GM18870 (cell line): ENCODE measurements around the gene PLA2G4D.

Experiments
- ATAC-seq: cut with Tn5 transposase; IDR thresholded peaks from one replicate; pipeline ENCODE4 v1.9.1; 2021; ENCODE audit warnings: moderate library complexity; ENCODE audit not compliant: unreplicated experiment

The PLA2G4D gene

DNA sequence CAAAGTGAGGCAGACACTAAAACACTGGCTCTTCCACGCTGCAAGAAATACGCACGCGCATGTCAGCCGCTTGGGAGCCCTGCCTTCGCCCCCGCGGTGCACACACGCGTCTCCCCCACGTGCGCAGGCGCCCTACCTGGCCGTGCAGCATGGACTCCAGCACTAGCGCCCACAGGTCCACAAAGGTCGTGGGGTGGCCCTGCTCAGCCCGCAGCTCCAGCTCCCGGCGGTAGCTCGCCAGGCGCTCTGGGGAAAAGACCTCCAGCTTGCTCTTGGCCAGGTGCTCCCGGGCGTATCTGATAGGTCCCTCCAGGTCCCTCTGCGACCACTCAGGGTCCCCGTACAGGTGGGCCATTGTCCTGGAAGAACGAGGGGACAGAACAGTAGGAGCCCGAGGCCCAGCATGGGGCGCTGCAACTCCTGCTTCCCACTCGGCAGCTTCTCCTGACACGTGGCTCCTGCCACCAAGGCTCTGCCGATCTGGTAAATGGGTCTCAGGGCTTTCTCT lies 14.9 kb downstream of the PLA2G4D start:
- no peak for ATAC-seq

DNA sequence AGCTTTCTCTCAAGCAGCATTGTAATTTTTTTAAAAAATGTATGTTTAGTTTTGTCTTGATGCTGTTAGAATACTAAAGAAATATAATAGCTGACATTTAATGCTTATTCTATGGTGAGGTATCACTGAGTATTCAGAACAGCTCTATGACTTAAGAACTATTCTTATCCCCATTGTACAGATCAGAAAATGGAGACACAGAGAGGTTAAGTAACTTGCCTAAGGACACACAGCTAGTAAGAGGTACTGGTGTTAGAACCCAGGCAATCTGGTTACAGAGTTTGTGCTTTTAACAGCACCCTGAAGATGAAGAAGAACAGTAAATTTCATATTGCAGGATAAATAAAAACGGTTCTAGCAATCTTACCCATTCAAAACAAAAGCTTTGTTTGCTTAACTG lies 15.5 kb downstream of the PLA2G4D start:
- ATAC-seq: no peak

DNA sequence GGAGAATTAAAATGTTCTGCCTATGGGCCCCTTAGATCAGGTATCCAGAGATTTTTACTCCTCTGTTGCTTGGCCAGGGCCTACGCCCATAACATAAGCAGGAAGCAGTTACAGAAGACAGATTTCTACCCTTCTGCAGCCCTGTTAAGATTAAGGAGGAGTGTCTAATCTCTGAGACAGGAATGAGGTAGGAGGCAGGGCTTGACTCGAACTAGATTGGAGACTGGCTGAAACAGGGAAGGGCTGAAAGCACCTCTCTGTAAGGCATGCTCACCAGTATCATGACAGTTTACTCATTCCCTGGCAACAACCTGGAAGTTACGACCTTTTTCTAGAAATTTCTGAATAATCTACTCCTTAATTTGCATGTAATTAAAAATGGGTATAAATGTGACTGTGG lies 16.7 kb downstream of the PLA2G4D start:
- no peak for ATAC-seq

DNA sequence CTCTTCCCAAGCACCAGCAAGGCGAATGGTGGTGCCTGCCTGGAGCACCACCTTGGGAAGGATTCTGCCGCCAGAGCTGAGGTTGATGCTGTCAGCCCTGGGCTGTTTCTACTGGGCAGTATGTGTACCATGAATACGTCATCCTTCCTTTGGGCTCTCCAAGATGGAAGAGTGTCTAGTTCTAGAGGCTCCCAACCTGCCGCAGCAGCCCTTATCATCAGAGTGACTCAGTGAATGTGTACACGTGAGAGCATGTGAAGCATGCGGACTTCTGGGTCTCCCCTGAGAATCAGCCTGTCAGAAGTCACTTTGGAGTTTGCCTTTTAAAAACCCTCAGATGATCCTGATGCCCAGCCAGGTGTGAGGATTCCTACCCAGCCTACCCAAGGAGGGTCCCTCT lies 20.9 kb downstream of the PLA2G4D start:
- no peak for ATAC-seq

DNA sequence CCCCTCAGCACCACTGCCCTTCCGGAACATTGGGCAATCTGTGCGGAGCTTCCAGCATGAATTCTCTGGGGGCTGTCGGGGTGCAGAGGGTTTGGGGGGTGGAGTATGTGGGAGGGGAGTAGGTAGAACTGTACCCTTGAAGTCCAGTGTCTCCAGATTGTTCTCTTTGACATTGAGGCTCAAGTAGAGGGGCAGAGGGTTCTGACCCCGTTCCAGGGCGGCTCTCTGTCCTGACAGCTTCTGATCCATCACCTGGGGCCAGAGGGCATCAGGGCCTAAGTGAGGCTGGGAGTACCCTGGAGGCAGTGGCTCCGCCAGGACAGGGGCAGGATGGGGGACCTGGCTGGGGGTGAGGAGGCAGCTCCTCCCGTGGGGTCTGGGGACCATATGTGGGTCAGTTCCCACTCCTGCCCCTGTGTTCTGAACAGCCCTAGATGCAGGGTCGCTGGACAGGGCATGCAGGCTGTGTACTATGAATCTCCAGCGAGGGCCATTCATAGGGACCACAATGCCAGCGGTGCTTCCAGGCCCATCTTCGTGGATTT lies 22.1 kb downstream of the PLA2G4D start:
- ATAC-seq: no peak

DNA sequence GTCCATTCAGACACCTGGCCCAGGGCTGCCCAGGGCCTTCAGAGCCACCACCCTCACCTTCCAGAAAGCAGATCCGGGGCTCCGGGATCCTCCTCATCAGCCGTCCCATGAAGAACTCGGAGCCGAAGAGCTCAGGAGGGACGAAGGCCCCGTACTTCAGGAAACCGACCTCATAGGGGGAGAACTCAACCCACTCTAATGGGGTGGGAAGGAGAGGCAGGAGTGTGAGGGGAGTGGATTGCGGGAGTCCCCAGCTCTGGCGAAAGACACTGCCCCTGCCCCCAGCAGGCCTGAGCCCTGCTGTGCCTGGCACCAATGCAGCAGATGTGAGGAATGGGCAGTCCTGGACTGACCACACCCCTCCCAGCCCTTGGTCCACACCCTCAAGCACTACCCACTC lies 22.6 kb downstream of the PLA2G4D start:
- no peak for ATAC-seq

DNA sequence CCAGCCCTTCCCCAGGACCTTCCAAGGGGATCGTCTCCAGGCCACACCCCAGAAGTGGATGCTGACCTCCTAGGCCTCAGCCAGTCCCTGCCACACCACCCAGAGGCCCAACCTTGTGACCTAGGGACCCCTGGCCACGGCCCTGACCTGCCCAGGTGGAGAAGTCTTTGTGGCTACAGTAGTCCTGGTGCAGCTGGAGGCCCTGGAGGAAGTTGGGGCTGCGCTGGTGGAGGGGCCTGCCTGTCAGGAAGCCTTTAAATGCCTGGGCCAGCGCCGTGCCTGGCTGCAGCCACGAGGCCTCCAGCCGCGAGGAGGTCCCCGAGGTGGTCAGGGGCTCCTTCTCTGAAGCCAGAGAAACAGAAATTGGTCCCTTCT lies 23.4 kb downstream of the PLA2G4D start:
- no peak for ATAC-seq

DNA sequence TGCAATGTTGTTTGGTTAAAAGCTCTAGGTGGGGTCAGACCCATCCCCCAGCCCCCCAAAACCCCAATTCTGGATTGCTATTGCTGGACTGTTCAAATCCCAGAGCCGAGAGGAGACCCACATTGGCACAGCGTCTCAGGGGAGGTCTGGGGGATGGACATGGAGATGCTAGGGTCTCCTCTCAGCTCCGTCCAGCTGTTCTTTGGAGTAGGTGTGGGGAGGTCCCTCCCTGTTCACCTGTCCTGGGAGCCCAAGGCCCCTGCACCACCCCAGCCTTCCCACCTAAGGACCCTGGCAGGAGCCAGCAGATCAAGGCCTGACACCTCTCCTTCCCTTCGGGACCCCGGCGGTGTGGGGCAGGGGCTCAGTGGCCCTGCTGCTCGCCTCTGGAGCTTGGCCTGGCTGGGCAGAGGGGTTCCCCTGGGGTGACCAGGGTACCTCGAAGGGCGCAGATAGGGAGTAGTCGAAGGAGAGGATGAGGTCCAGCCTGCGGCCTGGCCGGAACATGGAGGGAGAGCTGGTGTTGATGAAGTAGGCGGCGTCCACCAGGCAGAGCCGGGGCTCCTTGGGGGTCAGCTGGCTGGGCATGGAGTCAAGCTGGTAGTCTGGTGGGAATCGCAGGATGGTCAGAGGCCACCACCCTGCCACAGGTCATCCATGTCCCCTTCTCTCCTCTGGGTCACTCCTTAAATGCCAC lies 23.9 kb downstream of the PLA2G4D start:
- ATAC-seq: no peak

DNA sequence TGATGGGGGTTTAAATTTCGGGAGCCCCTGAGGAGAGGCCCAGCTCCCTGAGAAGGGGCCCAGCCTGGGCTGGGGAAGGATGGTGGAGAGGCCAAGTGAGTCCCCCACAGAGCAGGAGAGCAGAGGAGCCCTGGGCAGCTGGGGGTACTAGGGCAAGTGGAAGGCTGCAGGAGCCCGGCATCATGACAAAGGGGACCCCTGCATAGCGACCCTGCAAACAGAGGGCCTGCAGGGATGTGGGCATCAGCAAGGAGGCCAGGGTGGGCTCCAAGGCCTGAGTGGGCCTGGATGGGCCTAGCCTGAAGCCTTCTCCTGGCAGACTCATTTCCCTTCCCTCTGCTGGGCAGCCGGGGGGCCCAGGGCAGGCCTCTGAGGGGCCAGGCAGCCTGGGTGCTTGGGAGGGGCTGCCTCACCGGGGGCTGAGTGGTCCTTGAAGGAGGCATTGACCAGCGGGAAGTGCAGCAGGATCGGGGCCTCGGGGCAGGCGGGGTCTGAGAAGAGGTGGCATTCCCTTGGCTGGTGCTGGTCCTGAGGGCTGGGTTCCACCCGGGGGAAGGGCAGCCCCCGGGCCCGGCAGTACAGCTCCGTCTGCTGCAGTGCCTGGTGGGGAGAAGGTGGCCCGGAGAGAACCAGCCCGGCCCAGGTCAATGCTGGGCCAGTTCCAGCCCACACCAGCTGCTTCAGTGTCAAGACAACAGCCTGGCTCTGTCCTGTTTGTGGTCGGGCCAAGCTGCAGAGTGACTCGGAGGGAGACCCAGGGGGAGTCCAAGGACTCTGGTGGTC lies 24.7 kb downstream of the PLA2G4D start:
- no peak for ATAC-seq

DNA sequence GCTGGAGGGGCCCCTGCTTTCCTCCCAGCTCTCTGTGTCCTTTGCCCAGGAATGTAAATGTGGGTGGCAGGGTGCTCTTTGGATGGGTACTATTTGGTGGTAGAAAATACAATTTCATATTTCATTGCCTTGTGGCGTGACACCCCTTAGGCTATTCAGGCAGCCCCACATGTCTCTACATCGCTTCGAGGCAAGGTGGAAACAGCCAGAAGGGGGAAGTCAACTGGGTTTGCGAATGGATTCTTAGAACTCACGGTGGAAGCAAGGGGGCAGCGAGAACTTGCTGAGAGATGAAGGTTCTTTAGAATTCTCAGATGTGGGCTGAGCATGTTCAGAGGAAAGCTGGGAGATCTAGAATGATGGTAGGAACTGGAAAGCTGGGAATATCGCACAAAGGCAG lies 25.3 kb downstream of the PLA2G4D start:
- ATAC-seq: no peak

DNA sequence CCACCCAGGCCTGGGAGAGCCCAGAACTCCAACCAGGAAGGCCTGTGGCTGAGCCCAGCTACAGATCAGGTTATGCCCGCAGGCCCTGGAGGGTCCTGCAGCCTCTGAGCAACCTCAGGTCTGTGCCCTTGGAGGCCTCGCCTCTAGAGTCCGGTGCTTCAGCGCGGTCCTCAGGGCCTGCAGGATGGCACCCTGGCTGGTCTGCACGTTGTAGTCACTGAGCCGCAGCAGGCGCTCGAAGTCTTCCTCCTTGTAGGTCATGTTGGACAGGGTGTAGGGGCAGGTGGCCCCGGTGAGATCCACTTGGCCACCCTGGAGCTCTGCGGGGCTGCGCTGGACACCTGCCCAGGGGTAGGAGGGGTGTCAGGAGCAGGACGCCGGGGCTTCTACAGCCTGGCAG lies 25.8 kb downstream of the PLA2G4D start:
- no peak for ATAC-seq

DNA sequence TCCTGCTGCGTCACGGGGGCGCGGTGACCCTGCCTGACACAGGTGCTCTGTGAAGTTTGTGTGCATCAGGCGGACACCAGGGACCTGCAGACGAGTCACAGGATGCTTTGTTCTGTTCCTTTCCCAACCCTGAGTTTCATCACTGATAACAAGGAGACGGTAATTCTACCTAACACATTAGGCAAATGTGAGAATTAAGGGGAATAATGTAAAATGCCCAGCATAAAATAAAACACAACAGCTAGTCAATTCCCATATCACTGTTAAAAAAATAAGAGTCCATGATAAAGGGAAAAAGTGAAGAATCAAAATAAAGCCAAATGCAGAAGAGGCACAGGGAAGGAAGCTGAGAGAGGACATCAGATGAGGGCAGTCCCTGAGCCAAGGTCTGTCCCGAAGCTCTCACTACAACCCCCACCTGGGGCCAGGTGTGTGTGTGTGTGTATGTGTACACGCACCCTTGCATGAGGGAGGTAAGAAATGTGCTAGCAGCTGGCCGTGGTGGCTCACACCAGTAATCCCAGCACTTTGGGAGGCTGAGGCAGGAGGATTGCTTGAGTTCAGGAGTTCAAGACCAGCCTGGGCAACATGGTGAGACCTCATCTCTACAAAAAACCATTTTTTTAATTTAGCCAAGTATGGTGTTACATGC lies 27.5 kb downstream of the PLA2G4D start:
- no peak for ATAC-seq

DNA sequence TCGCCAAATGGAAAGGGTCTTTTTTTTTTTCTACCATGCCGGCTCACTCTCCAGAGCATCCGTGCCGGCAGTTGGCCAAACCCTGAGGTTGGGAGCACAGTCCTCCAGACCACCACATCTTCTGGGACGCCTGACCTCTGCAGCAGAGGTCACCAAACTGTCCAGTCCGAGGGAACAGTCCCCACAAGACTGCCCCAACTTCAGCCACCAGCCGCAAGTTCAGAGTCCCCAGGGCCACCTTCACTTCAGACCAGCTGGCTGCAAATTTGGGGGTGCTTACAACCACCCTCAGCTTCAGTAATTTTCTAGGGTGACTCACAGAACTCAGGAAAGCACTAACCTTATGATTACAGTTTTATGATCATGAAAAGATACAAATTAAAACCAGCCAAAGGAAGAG lies 28.9 kb downstream of the PLA2G4D start:
- ATAC-seq: no peak

DNA sequence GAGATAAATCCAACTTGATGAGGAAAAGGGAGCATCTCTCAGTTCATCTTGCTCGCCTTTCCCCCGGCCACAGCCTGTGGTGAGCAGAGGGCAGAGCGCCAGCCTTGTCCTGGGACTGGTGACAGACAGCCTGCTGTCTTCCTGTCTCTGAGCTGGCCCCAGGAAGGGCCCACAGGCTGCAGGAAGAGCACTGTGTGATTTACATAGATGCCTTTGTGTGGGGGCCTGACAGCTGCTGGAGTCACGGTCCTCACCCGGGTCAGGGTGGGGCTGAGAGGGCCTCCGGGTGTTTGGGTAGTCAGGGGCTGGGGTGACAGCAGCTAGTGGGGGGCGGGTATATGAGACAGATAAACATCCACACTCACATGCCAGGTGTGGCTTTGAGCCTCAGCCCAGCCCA lies 29.3 kb downstream of the PLA2G4D start:
- ATAC-seq: no peak

DNA sequence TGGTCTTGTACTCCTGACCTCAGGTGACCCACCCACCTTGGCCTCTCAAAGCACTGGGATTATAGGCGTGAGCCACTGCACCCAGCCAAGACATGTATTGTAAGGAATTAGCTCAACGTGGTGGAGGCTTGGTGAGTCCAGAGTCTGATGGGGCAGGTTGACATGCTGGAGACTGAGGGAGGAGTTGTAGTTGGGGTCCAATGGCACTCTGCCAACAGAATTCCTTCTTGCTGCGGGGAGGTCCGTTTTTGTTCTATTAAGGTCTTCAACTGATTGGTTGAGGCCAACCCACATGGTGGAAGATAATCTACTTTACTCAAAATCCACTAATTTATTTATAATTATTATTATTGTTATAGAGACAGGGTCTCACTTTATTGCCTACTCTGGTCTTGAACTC lies 30.1 kb downstream of the PLA2G4D start:
- no peak for ATAC-seq

DNA sequence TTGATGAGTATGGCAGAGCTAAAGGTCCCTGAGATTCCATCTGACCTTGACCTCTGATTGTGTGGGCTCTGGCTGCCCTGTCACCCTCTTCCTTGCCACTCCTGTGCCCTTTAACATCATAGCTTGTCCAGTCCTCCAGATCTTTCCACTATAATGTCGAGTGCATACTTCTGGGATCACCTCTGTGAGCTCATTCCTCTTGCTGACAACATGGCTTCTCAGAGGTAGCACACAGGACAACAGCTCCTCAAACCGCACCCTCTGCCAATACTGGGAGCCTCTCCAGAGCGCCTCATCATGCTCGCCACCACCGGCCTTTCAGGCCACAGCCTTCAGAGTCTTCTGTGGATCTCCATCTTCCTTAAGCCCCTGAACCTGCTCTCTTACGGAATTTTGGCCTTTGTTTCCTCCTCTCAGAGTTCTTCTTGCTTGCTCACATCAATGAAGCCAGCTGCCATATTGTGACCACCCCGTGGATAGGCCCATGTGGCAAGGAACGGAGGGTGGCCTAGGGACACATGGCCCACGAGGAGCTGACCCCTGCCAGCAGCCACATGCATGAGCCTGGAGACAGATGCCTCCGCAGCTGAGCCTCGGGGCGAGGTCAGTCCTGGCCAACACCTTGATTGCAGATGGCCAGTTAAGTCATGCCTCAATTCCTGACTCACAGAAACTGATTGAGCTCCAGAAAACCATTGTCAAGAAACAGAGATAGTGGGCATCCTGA lies 31.1 kb downstream of the PLA2G4D start:
- no peak for ATAC-seq

DNA sequence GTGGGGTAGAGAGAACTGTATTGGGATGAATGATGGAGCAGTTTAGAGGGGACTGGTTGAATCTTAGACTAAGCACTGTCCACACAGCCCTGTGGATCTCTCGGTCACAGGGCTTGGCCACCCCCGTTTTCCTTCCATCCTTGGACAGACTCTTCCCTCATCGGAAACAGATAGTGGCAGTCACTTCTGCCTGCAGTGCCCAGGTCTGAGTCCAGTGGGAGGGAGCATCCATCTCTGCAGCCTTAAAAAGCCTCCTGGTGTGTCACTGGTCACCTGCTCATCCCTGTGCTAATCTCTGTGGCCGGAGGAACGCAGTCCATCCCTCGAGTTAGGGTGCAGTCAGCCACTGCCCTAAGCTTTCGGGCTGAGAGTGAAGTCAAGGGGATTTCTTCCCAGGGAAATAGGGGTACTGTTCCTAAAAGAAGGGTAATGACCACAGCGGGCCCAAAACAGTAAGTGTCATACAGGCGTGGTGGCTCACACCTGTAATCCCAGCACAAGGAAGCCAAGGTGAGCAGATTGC lies 32.0 kb downstream of the PLA2G4D start:
- ATAC-seq: no peak

DNA sequence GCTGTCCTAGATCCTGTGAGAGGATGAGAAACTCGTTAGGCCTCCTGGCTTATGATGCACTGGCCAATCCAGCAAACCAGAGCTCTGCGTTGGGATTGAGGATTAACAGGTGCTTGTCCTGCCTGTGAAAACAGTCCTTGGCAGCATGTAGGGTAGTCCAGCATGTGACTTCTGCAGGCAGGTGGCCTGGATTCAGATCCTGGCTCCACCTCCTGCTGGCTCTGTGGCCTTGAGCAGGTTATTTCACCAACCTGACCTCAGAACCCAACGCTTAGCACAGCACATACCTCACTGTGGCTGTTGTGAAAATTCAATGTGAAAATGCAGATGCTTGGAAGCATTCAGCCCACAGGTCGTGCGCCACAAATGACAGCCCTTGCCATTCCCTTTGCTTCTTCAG lies 33.6 kb downstream of the PLA2G4D start:
- ATAC-seq: no peak

DNA sequence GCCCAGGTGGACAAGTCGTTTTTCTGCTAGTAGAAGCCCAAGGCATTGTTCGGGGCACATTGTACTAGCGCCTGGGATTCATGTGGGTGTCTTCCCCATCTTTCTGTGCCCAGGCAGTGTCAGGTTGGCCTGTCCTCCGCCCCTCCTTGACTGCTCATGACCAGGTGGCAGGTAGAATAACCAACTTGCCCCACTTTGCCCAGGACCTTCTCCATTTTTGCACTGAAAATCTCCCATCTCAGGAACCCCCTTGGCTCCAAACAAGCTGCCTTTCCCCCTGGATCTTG lies 33.9 kb downstream of the PLA2G4D start:
- no peak for ATAC-seq

DNA sequence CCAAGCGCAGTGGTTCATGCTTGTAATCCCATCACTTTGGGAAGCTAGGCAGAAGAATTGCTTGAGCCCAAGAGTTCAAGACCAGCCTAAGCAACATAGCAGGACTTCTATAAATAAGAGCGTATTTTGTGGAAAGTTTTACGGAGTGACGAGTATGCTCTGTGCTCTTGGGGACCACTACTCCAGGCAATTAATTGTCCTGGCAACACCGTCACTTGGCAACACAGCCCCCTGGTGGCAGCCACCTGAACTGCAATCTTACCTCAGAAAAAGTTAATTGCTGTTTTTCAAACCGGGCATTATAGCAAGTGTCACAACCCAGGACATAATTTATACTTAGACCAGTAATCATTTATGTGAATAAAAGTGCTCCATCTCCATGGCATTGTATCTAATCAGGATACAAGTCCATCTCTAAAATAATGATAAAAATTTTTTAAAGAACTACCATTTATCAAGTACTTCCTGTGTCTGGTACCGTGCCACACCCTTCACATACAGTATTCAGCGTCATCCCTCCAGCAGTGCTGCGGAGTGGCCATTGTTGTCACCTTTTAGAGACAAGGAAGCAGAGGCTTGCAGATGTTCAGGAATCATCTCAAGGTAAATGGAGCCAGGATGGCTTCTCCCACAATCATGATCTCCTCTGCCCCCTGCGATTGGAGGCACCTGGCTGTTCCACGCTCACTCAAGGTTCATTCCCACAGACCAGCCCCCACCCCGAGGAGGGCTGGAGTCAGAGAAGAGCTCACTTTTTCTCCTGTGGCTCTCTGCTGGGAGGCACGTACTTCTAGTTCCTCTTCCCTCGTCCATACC lies 34.5 kb downstream of the PLA2G4D start:
- no peak for ATAC-seq
